Activated T-cell treated with anti-CD3 and anti-CD28 coated beads for 1 hour (primary cell): Measurements from ENCODE around the gene USP24.

ENCODE experiments used
- DNase-seq: peaks from one replicate; pipeline ENCODE4 v3.0.0-alpha.2; 2020; ENCODE audit warnings: low read depth

USP24 gene

DNA sequence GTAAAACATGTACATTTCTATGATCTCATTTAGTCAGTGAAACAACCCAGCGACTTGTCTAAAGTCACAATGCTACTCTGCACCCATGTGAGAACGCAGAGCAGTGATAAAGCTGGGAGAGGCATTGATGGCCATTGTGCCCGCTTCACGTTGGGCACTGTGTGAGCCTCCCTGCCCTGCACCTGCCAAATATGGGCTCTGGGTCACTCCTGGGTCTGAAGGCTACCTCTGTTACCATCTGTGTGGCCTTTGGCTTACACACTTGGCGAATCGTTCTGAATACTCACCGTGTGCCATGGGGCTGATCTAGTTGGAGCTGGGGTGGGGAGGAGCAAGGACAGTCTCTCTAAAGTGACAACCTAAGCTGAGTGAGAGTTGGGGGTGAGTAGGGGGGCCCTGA, 145.9 kb downstream of the USP24 start:
- no peak for DNase-seq

DNA sequence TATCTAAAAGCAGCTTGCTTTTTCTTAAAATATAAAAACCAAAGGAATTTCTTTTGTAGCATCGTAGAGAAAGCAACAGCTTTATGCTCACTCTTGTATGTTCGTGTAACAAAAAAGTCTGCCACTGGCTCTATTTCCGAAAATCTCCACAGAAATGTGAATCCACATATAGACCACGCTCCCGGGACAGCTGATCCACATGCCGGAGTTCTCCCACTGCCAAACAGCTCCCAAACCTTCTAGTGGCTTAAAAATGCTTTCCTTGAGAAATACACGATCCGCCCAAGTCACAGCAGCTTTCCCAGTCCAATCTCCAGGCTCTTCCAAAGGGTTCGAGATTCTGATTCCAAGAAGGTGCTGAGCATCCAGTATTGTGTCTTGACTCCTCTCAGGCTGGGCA, 146.5 kb downstream of the USP24 start:
- no peak for DNase-seq

DNA sequence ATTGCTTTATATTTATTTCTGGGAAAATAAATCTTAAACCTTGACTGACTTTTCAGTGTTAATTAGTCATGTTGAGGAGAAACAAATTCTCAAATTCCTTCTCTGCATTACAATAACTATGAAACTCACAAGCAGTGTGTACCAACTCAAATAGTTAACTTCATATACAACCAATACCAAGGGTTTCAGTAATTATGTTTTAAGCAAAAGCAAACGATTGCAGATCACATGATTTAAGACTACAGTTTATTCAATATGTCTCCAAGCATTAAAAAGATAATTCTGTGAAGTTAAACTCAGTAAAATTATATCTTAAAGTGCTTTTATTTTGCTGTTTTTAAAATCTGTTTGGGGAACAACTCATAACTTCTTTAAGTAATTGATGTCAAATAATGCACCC, 147.2 kb downstream of the USP24 start:
- no peak for DNase-seq

DNA sequence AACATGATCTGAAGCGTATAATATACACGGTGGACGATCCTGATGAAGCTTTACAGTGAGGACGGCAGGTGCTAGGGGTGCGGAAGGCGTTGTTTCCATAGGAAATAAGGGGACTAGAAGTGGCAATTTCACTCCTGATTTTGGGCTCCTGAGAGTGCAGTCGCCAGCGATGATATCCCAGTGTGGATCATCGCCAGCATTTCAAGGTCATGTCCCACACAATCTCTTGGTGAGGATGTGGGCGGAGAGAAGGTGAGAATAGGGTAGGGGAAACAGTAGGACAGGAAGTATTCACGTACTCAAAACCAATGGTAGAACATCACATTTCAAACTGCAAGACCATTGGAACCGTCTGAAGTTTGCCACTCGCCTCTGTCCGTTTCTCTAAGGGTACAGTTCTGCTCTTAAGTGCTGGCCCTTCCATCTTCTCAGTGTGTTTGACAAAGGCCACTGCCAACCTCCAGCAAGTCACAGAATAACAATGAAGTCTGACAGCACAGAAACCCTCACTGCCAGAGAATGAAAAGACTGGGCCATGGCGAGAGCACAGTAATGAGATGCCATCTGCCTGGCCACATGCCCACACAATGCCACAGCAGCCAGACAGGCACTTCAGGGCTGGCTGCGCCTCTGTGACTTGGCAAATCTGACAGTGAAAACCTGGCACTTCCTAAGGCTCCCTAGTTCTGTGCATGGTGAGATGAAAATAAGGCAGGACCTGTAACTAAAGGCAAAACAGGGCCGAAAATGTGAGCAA, 148.0 kb downstream of the USP24 start:
- no peak for DNase-seq

DNA sequence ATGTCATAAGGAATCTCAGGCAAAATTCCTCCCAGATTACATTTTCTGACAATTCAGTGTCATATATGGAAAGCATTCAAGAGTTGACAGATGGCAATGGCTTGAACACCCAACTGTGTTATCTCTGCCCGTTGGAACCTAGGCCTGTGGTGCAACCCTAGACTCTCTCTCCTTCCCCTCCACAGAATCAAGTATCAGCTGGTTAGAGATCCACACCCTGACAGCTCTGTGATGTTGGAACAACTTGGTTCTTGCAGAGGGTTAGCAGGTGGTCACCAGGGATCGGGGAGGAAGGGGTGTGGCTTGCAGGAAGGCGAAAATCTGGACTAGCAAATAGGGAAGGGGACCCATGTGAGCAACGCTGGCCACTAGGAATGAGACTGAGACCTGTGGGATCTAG, 149.5 kb downstream of the USP24 start:
- no peak for DNase-seq

DNA sequence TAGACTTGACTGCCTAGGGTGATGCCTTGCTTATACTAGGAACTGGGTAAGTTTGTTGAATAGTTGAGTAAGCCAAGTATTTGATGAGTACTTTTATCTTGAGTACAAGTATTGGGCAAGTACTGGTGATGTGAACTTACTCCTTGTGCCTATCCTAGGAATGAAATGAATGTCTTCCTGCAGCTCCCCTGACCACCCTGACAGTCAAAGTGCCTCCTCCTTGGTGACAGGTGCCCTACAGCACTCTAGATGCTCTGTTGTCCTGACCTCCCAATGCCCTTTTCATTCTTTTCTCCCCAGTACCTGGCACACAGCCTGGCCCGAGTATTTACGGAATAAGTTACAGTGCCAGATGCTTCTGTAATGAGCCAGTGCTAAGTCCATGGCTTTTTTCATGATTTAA, 150.3 kb downstream of the USP24 start:
- no peak for DNase-seq

DNA sequence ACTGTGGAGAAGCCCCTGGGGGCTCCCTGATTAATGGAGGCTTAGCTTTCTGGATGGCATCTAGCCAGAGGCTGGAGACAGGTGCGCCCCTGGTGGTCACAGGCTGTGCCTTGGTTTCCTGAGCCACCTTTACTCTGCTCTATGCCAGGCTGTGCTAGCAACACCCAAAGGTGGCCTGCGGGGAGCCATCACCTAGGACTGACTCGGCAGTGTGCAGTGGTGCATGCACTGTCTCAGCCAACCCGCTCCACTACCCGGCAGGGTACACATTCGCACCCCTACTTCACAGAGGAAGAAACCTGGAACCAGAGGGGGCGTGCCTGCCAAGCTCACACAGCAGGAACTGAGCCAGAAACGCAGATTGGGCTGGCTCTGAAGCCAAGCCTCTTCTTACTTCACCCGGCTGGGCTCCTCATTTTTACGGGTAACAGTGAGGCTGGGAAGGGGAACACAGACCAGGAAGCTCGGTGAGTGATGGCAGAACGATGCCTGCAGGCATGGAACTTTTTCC, 151.0 kb downstream of the USP24 start:
- no peak for DNase-seq

DNA sequence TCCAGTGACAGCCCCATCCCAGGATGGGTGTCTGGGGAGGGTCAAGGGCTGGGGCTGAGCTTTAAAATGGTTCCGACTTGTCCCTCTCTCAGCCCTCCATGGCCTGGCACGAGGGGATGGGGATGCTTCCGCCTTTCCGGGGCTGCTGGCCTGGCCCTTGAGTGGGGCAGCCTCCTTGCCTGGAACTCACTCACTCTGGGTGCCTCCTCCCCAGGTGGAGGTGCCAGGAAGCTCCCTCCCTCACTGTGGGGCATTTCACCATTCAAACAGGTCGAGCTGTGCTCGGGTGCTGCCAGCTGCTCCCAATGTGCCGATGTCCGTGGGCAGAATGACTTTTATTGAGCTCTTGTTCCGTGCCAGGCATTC, 151.6 kb downstream of the USP24 start:
- no peak for DNase-seq

DNA sequence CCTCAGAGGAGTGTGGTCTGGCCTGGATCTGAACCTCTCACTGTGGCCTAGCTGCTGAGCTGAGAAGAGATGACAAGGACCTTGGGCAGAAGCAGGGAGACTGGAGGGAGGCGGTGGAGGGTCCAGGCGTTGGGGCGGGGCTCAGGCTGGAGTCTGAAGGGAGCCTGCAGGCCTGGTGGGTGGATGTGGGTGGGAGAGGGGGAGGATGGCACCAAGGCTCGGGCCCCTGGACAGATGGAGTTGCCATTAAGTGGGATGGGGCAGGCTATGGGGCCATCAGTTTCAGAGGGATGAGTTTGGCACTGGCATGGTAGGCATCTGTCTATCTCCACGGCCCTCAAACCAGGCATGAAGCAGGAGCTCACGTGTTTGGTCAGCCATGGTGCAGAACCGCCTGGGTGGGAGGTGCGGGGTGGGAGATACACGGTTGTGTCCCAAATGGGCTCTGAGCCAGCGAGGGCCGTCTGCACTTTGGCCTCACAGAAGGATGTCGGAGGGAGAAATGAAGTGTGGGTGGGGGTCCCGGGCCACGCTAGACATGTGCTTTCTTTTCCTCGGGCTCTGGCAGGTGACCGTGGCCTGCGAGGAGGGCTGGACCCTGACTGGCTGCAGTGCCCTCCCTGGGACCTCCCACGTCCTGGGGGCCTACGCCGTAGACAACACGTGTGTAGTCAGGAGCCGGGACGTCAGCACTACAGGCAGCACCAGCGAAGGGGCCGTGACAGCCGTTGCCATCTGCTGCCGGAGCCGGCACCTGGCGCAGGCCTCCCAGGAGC, 152.2 kb downstream of the USP24 start:
- DNase-seq = no peak

DNA sequence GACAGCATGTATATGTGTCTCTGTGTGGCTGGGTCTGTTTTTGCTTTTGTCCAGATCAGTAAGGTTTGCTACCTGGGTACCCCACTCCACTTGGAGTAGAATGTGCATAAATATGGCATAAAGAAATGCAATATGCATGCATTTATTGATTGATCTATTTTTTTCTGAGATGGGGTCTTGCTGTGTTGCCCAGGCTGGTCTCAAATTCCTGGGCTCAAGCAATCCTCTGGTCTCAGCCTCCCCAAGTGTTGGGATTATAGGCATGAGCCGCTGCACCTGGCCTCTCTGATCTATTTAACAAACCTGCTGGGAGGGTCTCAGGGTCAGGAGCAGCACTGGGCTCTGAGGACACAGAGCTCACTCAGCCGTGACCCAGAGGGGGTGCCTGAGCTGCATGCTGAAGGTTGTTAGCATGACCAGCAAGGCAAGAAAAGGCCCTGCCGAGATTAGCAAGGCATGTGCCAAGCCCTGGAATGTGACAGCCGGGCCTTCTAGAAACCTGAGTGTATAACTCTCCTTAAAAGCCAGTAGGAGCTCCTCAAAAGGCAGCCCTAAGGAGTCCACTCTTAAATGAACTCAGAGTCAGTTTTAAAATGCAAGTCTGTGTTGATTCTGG, 153.3 kb downstream of the USP24 start:
- no peak for DNase-seq

DNA sequence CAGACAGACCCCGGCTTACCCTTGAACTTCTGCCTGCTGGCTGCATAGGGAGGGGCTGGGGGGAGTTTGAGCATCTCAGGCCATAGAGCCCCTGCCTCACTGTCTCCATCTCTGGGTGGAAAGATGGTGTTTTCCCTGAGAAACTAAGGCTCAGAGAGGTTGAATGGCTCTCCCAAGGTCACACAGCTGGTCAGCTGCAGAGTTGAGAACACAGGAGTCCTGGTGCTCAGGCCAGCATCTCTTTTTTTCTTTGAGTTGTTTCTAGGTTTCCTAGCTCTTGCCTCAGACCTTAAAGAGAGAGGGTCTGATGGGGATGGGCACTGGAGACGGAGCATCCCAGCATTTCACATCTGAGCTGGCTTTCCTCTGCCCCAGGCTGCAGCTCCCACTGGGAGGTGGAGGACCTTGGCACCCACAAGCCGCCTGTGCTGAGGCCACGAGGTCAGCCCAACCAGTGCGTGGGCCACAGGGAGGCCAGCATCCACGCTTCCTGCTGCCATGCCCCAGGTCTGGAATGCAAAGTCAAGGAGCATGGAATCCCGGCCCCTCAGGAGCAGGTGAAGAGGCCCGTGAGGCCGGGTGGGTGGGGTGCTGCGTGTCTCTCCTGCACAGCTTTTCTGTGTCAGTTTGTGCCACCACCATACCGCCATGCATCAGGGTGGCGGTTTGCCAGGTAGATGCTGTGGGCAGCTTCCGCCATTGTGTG, 154.0 kb downstream of the USP24 start:
- DNase-seq = no peak

DNA sequence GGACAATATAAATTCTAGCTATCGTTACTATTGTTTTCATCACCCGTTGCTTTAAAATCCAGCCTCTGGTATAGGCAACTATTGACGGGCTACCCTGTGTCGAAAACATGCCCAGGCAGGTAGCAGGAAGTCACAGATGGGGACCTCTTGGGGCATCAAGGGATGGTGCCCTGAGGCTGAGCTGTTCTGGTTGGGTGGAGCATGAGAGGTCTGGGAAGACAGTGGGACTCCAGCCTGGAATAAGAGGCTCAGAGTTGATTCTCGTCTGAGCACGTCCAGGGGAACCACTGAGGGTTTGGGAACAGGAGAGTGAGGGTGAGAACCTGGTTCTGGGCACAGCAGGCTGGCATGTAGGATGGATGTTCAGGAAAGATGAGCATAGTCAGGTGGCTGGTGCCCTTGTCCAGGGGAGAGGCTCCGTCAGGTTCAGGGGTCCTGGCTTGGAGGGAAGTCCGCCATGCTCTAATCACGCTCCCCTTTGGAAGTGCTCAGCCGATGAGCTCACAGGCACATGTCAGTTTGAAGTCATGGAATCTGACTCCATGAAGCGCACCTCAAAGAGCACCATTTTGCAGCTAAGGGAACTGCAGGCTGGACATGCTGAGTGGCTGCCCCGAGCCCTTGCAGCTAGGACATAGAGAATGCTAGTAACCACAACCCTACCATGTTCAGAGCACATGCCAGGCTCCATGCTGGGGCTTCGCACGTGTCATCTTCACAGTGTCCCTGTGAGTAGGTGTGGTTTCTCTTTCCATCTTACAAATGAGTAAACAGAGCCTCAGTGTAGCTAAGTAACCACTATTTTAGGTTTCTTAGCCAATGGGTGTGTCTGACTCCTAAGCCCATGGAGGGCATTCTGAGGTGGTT, 154.8 kb downstream of the USP24 start:
- no peak for DNase-seq

DNA sequence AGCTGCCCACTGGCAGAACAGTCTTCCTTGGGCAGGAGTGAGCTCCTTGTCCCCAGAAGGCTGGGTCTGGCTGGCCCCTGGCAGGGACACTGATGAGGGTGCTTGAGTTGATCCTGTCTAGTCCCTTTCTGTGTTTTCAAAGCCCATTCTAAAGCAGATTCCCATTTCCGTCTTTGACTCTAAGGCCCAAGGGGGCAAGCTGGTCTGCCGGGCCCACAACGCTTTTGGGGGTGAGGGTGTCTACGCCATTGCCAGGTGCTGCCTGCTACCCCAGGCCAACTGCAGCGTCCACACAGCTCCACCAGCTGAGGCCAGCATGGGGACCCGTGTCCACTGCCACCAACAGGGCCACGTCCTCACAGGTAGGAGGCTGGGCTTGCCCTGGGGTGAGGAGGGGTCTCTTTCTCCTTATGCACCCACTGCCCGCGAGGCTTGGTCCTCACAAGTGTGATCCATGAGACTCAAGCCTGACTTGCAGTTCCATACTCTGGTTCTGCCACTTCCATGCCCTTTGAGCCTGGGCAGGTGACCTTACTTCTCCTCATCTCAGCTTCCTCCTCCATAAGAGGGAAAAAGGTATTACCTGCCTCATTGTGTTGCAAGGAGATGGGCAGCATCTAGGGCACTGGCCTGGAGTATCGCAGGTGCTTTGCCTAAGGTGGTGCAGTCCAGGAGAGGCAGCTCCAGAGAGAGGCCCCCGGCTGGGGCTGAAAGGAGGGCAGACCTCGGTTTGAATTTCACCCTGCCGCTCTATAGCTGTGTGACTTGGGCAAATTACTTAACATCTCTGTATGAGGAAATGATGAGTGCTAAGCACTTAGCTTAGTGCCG, 155.6 kb downstream of the USP24 start:
- DNase-seq = no peak

DNA sequence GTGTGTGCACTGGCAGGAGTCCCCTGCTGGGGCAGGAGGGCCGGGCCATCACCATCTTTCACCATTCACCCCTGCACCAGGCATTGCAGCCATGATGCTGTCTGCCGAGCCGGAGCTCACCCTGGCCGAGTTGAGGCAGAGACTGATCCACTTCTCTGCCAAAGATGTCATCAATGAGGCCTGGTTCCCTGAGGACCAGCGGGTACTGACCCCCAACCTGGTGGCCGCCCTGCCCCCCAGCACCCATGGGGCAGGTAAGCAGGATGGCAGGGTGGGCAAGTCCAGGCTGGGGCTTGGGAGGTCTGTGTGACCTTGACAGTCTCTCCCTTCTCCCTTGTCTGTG, 157.2 kb downstream of the USP24 start:
- DNase-seq = no peak

DNA sequence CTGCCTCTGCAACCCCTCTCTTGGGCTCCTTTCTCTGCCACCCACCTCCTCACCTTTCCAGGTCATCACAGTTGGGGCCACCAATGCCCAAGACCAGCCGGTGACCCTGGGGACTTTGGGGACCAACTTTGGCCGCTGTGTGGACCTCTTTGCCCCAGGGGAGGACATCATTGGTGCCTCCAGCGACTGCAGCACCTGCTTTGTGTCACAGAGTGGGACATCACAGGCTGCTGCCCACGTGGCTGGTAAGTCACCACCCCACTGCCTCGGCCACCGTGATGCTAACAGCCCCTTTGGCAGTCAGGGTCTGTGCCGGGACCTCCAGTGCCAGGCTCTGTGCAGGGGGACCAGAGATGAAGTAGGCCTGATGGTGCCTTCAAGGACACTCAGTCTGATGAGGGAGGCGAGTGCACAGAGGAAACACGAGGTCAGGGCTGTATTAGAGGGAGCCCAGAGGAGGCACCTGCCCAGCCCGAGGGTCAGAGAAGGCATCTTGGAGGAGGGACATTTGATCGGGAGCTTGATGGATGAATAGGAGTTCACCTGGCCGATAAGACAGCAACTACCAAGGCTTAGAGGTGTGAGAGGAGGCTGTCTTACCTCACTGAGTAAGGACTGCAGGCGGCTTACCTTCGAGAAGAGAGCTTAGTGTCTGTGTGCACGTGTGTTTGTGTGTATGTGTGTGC, 157.8 kb downstream of the USP24 start:
- no peak for DNase-seq

DNA sequence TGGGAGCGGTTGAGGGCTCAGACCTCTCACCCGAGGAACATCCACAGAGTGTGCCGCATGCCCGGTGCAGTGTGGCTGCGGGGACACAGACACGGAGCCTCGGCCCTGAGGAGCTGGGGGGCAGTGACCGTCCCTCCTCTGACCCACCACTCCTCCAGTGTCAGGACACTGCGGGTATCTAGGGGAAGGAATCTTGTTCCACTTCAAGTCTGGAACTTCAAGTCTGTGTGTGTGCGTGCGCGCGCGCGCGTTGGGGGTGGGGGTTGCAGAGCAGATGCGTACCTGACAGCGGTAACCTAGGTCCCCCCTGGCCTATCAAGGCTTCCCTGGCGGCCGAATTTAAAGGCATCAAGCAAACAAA, 158.6 kb downstream of the USP24 start:
- no peak for DNase-seq

DNA sequence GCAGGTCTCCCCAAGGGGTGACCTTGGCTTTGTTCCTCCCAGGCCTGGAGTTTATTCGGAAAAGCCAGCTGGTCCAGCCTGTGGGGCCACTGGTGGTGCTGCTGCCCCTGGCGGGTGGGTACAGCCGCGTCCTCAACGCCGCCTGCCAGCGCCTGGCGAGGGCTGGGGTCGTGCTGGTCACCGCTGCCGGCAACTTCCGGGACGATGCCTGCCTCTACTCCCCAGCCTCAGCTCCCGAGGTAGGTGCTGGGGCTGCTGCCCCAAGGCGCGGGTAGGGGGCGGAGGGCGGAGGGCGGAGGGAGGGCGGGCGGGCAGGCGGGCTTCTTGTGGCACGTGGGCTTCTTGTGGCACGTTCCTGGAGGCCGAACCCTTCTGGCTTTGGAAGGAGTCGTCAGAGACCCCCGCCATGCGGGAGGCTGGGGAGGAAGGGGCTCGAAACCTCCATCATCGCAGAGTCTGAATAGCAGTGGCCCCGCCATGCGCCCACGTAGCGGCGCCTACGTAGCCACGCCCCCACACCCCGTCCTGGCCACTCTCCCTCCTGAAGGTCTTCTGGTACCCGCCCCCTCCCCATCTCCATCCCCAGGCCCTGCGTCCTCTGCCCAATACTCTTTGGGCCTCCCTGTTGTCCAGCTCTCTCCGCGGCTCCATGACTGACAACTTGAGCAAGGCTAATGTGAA, 159.1 kb downstream of the USP24 start:
- no peak for DNase-seq

DNA sequence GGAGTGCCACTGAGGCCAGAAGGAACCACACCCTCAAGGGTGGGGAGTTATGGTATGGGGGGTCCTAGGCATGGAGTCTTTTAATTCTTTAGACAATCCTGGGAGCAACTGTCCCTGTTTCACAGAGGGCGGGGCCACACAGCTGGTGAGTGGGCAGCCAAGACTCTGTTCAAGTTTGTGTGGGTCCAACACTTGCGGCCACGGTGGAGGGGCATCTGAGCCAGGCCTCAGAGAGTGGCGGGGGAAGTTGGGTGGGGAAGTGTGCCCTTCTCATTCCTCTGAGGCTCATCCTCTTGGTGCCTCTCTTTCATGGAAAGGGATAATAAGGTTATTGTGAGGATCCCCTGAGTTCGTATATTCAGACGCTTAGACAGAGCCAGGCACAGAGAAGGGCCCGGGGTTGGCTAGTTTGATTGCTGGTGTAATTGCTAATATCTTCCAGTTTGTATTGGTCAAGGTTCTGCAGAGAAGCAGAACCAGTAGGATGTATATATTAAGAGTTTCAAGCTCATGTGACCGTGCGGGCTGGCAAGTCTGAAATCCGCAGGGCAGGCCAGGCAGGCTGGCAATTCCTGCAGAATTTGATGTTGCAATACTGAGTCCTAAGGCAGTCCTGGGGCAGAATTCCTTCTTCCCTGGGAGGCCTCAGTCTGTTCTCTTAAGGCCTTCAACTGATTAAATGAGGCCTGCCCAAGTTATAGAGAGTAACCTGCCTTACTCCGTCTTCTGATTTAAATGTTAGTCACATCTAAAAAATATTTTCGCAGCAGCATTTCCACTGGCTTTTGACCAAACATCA, 159.9 kb downstream of the USP24 start:
- DNase-seq = no peak

DNA sequence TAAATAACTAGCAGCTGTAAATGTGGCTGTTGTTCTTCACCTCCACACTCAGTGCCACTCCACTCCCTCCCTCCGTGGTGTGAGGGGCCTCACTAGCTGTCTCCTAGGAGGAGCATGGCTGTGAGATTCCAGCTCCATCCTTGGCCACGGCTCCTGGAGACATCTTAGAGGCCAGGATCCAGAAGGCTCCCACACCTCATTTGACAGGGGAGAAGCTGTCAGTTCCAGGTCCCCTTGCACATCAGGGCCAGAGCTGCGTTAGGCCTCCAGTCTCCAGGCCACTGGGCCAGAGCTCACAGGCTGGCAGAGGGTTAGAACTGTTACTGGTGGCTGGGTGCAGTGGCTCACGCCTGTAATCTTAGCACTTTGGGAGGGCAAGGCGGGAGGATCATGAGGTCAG, 160.8 kb downstream of the USP24 start:
- no peak for DNase-seq
